GM19023 (cell line): ENCODE results near the gene LACRT.
"Not testable (repeated sequence)": the region's sequence is repeated elsewhere in the genome, so short reads cannot be mapped to it uniquely, and the experiment has no call there.

Experiments used
- ATAC-seq: cut with Tn5 transposase; IDR thresholded peaks from one replicate; pipeline ENCODE4 v1.9.1; 2021; ENCODE audit warnings: mild to moderate bottlenecking, moderate library complexity; ENCODE audit not compliant: unreplicated experiment

The LACRT gene

GRCh38 chr12:54641089-54641488, 6.4 kb upstream of the LACRT start:
- ATAC-seq = no peak

GRCh38 chr12:54639112-54639511, 4.4 kb upstream of the LACRT start:
- ATAC-seq = not testable (repeated sequence)

DNA sequence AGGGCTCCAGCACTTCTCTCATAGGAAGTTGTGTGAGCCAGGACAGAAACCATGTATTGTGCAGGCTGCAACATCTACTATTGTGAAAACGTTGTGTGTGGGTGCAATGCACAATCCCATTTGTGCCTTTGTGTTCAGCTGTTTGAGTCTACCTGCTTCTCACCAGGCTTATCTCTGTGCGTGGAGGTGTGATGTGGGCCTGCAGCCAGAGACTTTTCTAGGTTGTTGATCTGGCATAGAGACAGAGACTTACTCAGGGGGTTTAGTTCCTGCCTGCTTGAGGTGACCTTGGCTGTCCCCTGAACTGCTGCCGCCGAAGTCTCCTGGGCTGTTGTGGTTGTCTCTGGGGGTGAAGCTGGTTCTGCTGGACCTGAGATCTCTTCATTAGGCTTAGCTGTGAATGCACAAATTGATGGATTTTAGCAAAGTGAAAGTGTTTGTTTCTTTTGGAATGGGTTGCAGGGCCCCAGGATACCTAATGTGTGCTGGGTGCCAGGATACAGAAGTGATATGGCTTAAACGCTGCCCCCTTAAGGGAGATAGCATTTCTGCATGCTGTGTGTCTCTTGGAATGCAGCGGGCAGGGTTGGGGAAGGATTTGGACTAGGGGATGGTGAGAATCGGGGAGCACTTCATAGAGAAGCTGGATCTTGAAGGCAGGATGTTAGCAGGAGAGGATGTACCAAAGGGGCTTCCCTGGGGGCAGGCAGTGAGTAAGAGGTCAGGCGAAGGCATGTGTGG, 2.5 kb downstream of the LACRT start:
- ATAC-seq = no peak

DNA sequence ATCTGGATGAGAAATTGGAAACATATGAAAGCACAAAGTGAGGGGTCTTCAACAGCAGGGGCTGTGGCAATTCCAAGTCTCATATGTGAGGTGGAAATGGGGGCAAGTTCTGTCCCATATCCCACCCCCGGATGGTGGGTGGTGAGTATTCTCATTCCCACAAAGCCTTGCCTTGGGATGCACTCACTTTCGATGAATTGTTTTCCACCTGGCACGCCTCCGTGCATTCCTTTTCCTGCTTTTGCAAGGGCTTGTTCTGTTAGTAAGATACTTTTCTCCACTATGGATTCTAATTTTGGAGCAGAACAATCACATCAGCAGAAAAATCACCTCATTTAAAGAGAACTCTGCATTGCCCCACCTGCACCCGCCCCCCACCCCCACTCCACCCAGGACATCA, 3.1 kb downstream of the LACRT start:
- no peak for ATAC-seq

- ATAC-seq = no peak
These were observed 4.8 kb downstream of the LACRT start for GRCh38 chr12:54629925-54630324.

DNA sequence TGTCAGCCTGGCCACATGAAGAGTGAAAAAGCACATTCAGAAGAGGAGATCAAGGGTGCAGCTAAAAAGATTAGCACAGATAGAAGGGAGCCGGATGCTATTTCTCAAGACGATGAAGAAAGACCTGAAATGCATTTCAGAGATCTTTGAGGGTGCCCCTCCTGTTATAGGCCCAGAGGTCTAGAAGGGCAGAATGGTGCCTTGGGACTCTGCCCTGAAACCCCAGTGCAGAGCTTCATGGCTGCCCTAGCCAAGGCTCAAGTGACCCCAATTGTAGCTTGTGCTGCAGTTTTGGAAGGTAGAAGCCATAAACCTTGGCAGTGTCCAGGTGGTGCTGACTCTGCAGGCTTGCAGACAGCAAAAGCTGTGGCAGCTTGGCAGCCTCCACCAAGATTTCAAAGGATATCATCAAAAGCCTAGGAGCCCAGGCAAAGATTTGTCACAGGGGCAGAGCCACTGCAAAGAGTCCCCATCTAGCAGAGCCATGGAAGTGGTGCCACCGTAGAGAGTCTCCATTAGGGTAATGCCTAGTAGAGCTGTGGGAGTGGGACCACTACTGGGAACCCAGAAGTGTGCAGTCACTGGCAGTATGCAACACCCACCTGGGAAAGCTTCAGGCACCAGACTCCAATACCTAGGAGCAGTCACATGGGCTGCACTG, 6.4 kb downstream of the LACRT start:
- no peak for ATAC-seq

- ATAC-seq = no peak
These were observed 7.4 kb downstream of the LACRT start for GRCh38 chr12:54627304-54627703.

DNA sequence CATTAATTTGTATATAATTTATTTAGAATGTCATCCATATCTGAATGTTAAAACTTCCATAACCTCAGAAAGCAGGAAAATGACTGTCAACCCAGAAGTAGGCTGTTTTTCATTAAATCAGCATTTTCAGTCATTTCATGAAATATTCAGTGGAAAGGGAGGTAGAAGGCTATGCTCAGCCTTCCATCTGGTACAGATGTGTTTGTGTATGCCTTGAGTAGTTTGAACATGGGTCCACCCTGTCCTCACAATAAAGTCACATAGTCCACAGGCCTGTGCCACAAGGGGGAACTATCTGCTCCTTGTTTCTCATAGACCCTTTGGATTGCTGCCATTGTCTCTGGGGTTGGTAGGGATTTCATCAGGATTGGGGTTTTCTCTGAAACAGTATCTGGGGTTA, 9.1 kb downstream of the LACRT start:
- ATAC-seq = no peak

- no peak for ATAC-seq
These were observed 10.1 kb downstream of the LACRT start for GRCh38 chr12:54624315-54625279.

DNA sequence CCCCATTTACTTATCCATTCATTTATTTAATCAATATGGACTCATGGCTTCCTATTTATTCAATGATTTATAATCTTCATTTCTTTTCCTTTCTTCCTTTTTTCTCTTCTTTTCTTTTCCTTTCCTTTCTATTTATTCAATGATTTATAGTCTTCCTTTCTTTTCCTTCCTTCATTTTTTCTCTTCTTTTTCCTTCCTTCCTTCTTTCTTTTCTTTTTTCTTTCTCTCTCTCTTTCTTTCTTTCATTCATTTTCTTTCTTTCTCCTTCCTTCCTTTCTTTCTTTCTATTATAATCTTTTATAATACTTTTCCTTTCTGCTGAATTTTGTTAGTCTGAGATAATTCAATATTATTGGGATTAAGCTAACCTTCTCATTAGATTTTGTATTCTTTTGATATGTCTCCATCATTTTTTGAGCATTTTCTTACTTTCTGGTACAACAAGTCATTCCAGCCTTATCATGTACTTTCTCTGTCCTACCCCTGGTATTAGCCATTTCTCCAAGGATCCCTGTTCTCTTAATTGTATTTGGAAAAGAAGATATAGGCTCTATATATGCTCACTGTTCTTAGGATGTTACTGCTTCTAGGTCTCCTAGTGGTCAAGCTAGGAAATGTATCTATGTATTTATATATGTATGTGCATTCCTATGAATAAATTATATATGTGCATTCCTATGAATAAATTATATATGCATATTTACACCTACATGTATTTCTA, 12.1 kb downstream of the LACRT start:
- ATAC-seq = no peak

- ATAC-seq = no peak
These were observed 17.6 kb downstream of the LACRT start for GRCh38 chr12:54616933-54617680.

DNA sequence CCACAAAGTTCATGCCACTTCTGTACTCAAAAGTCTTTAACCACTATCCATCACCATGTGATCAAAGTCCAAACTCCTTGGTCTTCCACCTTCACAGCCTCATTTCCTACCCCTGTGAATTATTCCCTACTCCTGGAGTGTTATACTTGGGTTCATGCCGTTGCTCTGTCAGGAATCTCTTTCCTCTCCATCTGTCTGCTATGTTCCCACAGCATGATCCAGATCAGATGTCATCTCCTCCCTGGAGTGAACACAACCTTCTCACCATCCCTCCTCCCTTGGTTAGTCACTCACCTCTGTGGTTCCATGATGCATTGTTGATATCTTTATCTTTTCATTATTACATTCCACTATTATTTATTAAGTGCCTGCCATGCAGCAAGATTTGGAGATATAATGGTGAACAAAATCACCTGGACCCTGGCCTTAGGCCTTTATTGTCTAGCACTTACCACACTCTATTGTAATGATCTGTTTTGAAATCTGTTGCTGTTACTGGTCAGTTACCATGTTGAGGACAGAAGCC, 22.4 kb downstream of the LACRT start:
- no peak for ATAC-seq

DNA sequence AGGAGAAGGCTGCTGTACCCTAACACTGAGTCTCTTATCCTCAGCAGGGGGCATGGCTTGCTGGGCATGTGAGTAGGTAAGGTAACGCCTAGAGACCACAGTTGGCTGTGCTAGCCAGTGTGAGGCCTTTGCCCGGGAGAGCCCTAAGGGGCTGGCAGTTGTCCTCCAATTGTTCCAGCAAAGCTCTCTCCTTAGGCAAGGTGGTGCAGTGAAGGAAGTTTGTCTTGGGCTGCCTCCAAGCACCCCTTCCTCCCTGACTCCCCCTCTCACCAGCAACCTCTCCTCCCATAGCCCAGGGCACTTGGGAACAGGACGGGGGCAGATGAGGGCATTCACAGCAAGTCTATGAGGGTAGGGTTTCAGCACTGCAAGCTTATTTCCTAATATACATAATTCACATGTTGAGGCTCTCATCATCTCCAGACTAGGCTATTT, 23.0 kb downstream of the LACRT start:
- no peak for ATAC-seq

DNA sequence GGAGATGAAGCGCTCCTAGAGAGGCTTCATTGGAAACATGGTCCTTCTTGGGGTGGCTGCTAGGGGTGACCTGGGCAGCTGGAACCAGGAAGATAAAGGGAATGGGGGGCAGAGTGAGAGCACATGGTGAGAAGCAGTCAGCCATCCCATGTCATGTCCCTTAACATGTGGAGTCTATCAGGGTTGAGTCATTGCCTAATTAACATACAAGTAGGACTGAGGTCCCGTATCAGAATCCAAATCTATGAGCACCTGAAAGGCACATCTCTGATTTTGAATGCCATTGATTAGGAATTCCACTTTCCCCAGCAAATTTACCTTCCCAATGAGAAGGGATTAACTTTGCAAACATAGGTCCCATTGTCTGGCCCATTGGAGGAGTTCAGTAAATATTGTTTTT, 25.9 kb downstream of the LACRT start:
- no peak for ATAC-seq

GRCh38 chr12:54608156-54608555, 26.5 kb downstream of the LACRT start:
- ATAC-seq = no peak

DNA sequence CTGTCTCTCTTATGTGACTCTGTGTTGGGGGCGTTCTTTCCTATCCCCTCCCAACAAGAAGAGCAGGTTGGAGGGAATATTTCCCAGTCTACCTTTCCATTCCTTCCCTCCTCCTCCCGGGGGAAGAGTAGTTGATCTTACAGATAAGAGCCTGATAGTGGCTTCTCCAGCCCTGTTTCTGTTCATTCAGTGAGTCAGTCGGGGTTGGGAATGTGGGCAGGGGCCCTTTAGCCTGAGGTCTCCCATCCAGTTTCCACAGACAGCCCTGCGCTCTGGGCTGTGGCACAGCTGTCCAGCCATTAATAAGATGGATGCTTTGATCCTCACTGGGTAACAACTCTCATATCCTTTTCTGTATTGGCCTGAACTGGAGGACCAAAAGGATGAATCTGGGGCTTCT, 28.1 kb downstream of the LACRT start:
- ATAC-seq = no peak

DNA sequence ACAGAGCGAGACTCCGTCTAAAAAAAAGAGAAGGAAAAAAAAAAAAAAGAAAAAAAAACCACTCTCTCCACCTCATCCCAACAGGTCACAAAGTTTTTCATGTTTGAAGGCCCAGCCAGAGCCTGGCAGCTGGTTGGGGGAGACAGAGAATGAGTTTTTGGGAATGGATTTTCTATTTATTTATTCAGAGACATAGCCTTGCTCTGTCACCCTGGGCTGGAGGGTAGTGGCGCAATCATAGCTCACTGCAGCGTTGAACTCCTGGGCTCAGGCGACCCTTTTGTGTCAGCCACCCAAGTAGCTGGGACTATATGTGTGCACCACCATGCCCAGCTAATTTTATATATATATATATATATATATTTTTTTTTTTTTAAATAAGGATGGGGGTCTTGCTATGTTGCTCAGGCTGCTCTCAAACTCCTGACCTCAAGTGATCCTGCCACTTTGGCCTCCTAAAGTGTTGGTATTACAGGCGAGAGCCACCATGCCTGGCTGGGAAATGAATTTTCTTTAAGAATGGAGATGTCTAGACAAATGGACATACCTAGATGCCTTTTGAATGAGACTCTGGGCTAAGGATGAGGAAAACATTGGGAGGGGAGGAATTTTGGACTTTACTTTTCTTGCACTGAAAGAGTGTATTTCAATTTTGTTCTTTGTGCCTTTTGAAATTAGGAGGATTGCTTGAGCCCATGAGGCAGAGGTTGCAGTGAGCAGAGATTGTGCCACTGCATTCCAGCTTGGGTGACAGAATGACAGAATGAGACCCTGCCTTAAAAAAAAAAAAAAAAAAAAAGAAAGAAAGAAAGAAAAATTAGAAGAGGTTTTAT, 29.3 kb downstream of the LACRT start:
- no peak for ATAC-seq

DNA sequence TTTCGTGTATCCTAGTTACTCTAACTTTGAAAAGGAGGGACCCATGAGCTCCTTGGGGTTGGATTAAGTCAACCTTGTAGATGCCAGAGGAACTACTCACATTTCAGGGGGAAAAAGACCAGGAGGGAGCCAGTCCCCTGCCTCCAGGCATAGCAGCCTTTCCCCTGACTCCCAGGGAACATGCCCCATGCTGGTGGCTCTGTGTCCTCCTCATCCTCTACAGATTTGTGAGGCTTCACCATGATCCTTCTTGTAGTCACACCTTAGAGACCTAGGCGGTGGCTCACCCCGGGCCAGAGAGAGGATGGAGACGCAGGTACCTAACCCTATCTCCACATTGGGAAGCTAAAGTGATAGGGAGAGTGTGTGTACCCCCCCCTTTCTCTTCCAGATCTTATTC, 30.3 kb downstream of the LACRT start:
- no peak for ATAC-seq

GRCh38 chr12:54603872-54604271, 30.8 kb downstream of the LACRT start:
- no peak for ATAC-seq
